Right renal pelvis (tissue), 4 donors: ENCODE data around the gene MLLT3. TPM values are rescaled to one million over a fixed set of nuclear protein-coding genes. Genes with fewer than 3 reads are reported as not detected.

Experiments used
- DNase-seq, 4 donors: peaks; one replicate each; pipeline ENCODE4 v3.0.0-alpha.2; 2013; ENCODE audit warnings: low read depth in 4 of 4, low spot score in 3 of 4, missing footprints in 1 of 4
- polyA plus RNA-seq, 4 donors: library from polyadenylated mRNA; unstranded; fragments of 120-200 nt; gene quantifications; one replicate each; pipeline ENCODE4 v1.2.1, GENCODE V29; 2013; ENCODE audit not compliant: insufficient read length in 4 of 4

The MLLT3 gene
- polyA plus RNA-seq, 4 donors = 29.0 to 36.0 (median 33.3) TPM

GRCh38 chr9:20526500-20527319 is 95.6 kb downstream of the MLLT3 start:
- no peak for DNase-seq

- DNase-seq = no peak
Measured at GRCh38 chr9:20524776-20525175, 97.5 kb downstream of the MLLT3 start.

- no peak for DNase-seq
Measured at GRCh38 chr9:20518737-20519136, 103.6 kb downstream of the MLLT3 start.

- no peak for DNase-seq
Measured at GRCh38 chr9:20513126-20513913, 109.0 kb downstream of the MLLT3 start.

- no peak for DNase-seq
Measured at GRCh38 chr9:20512636-20513035, 109.7 kb downstream of the MLLT3 start.

GRCh38 chr9:20512106-20512505 is 110.2 kb downstream of the MLLT3 start:
- no peak for DNase-seq

GRCh38 chr9:20511686-20512085 is 110.6 kb downstream of the MLLT3 start:
- DNase-seq = no peak

- DNase-seq = no peak
Measured at GRCh38 chr9:20509466-20509865, 112.8 kb downstream of the MLLT3 start.

GRCh38 chr9:20508242-20508641 is 114.1 kb downstream of the MLLT3 start:
- DNase-seq = no peak

GRCh38 chr9:20507431-20507830 is 114.9 kb downstream of the MLLT3 start:
- no peak for DNase-seq

- DNase-seq = no peak
Measured at GRCh38 chr9:20506099-20506900, 116.0 kb downstream of the MLLT3 start.

- DNase-seq = no peak
Measured at GRCh38 chr9:20505574-20505973, 116.7 kb downstream of the MLLT3 start.

- no peak for DNase-seq
Measured at GRCh38 chr9:20504930-20505329, 117.4 kb downstream of the MLLT3 start.

GRCh38 chr9:20500101-20500500 is 122.2 kb downstream of the MLLT3 start:
- DNase-seq = no peak

GRCh38 chr9:20499013-20499412 is 123.3 kb downstream of the MLLT3 start:
- no peak for DNase-seq

GRCh38 chr9:20496328-20496727 is 126.0 kb downstream of the MLLT3 start:
- no peak for DNase-seq

- no peak for DNase-seq
Measured at GRCh38 chr9:20495098-20495497, 127.2 kb downstream of the MLLT3 start.

GRCh38 chr9:20494035-20494434 is 128.3 kb downstream of the MLLT3 start:
- no peak for DNase-seq

GRCh38 chr9:20492772-20493171 is 129.5 kb downstream of the MLLT3 start:
- no peak for DNase-seq

GRCh38 chr9:20491612-20492011 is 130.7 kb downstream of the MLLT3 start:
- no peak for DNase-seq

- no peak for DNase-seq
Measured at GRCh38 chr9:20490246-20490834, 132.0 kb downstream of the MLLT3 start.
